Hepatocyte (in vitro differentiated cells): ENCODE results near the gene QARS1.

Source experiments
- CTCF ChIP-seq: fragments of 200-600 bp; sonication (generic); IDR thresholded peaks from 2 replicates; pipeline ENCODE4 v1.5.1; 2016; ENCODE audit warnings: antibody characterized with exemption, mild to moderate bottlenecking; ENCODE audit not compliant: poor library complexity
- EZH2 ChIP-seq: fragments of 200-600 bp; sonication (generic); IDR thresholded peaks from 2 replicates; pipeline ENCODE4 v1.6.1; 2016; ENCODE audit warnings: antibody characterized with exemption, mild to moderate bottlenecking, borderline replicate concordance

GRCh38 chr3:49110780-49111179, 6.2 kb upstream of the QARS1 start:
- no peak for TF ChIP-seq CTCF
- TF ChIP-seq EZH2, result no peak
